ENCODE measurements around the gene EBF3. TPM values are rescaled to one million over a fixed set of nuclear protein-coding genes. Genes with fewer than 3 reads are reported as not detected.
A peak's percentile ranks its signal among the peaks of the same experiment; 100 is the strongest.

EBF3 gene
- total RNA-seq, 6 experiments from 2014 or later, result 0.12 TPM; not detected in 5

DNA sequence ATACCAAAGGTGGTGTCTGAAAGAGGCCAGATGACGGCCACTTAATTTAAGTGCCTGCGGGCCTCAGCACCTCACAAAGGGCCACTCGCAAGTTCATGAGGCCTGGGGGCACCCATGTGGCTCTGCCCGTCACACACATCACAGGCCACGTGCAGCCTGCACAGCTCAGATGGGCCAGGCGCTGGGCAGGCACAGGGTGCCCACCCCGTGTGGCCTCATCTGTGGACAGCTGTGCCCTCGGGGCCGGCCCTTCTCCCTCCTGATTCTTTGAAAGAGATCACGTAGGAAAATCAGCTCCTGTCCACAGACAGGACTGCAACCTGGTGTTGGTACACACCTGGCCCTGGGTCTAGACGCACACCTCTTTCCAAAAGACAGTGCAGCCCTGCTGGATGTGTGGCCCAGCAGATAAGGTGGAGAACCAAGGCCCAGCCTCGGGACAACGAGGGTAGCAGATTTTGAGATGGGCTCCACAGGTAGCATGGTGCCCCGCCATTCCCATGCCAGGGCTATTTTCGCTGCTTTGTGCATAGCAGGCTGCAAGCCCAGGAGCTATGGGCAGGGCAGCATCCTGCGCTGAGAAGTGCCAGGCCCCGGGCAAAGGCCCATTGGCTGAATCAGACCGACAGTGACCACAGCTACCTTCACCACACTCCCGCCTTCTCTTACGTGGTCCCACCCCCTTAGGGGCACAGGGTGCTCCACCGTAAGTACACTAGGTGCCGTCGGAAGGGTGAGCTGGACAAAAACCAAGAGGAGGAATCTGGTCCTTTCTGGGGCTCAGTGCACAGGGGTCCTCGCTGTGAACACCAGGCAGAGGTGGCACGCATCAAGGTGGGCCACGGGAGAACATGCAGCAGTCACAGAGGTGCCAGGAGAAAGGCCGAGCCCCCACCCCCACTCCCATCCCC, 124.5 kb downstream of the EBF3 start:
- peak in 1 of 4 donors; percentile 25 for ATAC-seq
- no peak overlapping the region for H3K27ac ChIP-seq
- no peak overlapping the region for H3K4me3 ChIP-seq
- no peaks in the 10 kb centered on the region for H3K4me1 ChIP-seq
- no peaks in the 10 kb centered on the region for H3K36me3 ChIP-seq
- intact Hi-C loops (cut with DNase I), result no loop called here
- H3K27me3 ChIP-seq, result no peaks in the 10 kb centered on the region
- TF ChIP-seq CTCF (IDR thresholded peaks at IDR 0.05), result no peak
- no peak for TF ChIP-seq POLR2A (IDR thresholded peaks at IDR 0.05)
- no peaks in the 10 kb centered on the region for H3K9me3 ChIP-seq
- 93% methylated on average over 3 of the region's 27 CpGs for WGBS (ENCODE audit: insufficient coverage, low coverage, low lambda C conversion rate, missing lambda C conversion rate)
- no peak for DNase-seq

- H3K27me3 ChIP-seq, result no peaks in the 10 kb centered on the region
- TF ChIP-seq POLR2A (IDR thresholded peaks at IDR 0.05) (no peak), CTCF (IDR thresholded peaks at IDR 0.05) (no peak)
- no peak overlapping the region for H3K4me3 ChIP-seq
- H3K36me3 ChIP-seq, result no peaks in the 10 kb centered on the region
- WGBS (ENCODE audit: insufficient coverage, low coverage, low lambda C conversion rate, missing lambda C conversion rate), result 98% methylated on average over 18 of the region's 26 CpGs
- ATAC-seq, result no peak
- H3K27ac ChIP-seq, result no peak overlapping the region
- H3K9me3 ChIP-seq, result no peaks in the 10 kb centered on the region
- no peaks in the 10 kb centered on the region for H3K4me1 ChIP-seq
- intact Hi-C loops (cut with DNase I), result no loop called here
- DNase-seq, result no peak
Measured at GRCh38 chr10:129838794-129839193, 125.3 kb downstream of the EBF3 start.

DNA sequence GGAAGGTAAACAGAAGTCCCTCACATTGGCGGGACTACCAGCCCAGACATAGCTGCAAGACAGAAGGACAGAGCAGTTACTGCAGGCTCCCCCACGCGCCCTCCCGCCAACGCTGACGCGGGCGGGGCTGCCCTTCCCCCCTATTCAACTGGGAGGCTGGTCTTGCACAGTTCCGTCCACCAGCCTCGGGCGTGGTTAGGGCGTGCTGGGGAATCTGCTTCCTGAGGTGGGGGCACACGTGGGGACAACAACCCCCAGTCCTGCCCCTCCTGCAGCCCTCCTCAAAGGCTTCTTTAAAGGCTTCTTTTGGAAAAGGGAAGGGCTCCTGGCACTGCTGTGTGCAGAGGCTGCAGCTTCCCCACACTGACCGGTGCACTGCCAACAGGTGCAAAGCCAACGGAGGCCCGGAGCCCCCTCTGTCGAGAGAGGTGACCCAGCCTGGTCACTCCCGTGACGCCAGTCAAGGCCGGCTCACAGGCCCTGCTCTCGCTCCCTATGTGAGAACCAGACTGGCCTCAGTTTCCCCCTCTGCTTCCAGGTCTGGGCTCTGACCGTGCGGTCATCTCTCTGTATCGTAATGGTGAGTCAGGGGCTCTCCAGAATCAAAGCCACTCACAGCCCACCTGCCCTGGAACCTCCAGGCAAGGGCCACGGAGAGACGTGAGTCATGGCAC, 126.0 kb downstream of the EBF3 start:
- Histone ChIP-seq H3K4me3 (no peak overlapping the region), H3K36me3 (no peaks in the 10 kb centered on the region), H3K4me1 (no peaks in the 10 kb centered on the region), H3K27me3 (no peaks in the 10 kb centered on the region), H3K27ac (no peak overlapping the region), H3K9me3 (no peaks in the 10 kb centered on the region)
- WGBS (ENCODE audit: insufficient coverage, low coverage, low lambda C conversion rate, missing lambda C conversion rate), result 93% methylated on average over 2 of the region's 26 CpGs
- DNase-seq, result no peak
- ATAC-seq, result no peak
- intact Hi-C loops (cut with DNase I), result no loop called here
- TF ChIP-seq POLR2A (IDR thresholded peaks at IDR 0.05) (no peak), CTCF (IDR thresholded peaks at IDR 0.05) (no peak)

GRCh38 chr10:129836253-129836652, 127.8 kb downstream of the EBF3 start:
- H3K27ac ChIP-seq, result no peak overlapping the region
- 87% methylated on average over 7 of the region's 7 CpGs for WGBS (ENCODE audit: insufficient coverage, low coverage, low lambda C conversion rate, missing lambda C conversion rate)
- H3K4me3 ChIP-seq, result no peak overlapping the region
- intact Hi-C loops (cut with DNase I), result no loop called here
- no peaks in the 10 kb centered on the region for H3K36me3 ChIP-seq
- H3K9me3 ChIP-seq, result no peaks in the 10 kb centered on the region
- no peaks in the 10 kb centered on the region for H3K27me3 ChIP-seq
- DNase-seq (no peak), ATAC-seq (no peak)
- no peak for TF ChIP-seq POLR2A (IDR thresholded peaks at IDR 0.05)
- TF ChIP-seq CTCF (IDR thresholded peaks at IDR 0.05), result no peak
- no peaks in the 10 kb centered on the region for H3K4me1 ChIP-seq
